Brain microvascular endothelial cell (primary cell): ENCODE results near the gene RBM27.

Experiments used
- DNase-seq: peaks from one replicate; pipeline ENCODE4 v3.0.0-alpha.2; 2020
- H3K27ac ChIP-seq: fragments of 250-450 bp; sonication (Bioruptor Pico); 2 replicates; pipeline ENCODE4 v1.5.1; 2020; ENCODE audit warnings: mild to moderate bottlenecking, moderate library complexity
- H3K27me3 ChIP-seq: fragments of 250-450 bp; sonication (Bioruptor Pico); replicated peaks from 2 replicates; pipeline ENCODE4 v1.5.1; 2020; ENCODE audit warnings: mild to moderate bottlenecking
- H3K36me3 ChIP-seq: fragments of 250-450 bp; sonication (Bioruptor Pico); replicated peaks from 2 replicates; pipeline ENCODE4 v1.5.1; 2020; ENCODE audit warnings: mild to moderate bottlenecking
- H3K4me3 ChIP-seq: 2 replicates; pipeline ENCODE4 v1.5.1; 2011; ENCODE audit warnings: low read depth, mild to moderate bottlenecking, control low read depth, low read length, moderate library complexity
- CTCF ChIP-seq: IDR thresholded peaks from 2 replicates; pipeline ENCODE4 v1.5.1; 2011; ENCODE audit warnings: low read depth, mild to moderate bottlenecking, moderate library complexity, low read length, control low read depth, inconsistent platforms; ENCODE audit errors: missing control alignments
- in situ Hi-C: cut with HindIII; loops from 2 replicates; pipeline ENCODE4 v1.10.0; 2017; ENCODE audit warnings: low sequenced_read_pairs, low pct_ligation_motif_present

The RBM27 gene, protein sequence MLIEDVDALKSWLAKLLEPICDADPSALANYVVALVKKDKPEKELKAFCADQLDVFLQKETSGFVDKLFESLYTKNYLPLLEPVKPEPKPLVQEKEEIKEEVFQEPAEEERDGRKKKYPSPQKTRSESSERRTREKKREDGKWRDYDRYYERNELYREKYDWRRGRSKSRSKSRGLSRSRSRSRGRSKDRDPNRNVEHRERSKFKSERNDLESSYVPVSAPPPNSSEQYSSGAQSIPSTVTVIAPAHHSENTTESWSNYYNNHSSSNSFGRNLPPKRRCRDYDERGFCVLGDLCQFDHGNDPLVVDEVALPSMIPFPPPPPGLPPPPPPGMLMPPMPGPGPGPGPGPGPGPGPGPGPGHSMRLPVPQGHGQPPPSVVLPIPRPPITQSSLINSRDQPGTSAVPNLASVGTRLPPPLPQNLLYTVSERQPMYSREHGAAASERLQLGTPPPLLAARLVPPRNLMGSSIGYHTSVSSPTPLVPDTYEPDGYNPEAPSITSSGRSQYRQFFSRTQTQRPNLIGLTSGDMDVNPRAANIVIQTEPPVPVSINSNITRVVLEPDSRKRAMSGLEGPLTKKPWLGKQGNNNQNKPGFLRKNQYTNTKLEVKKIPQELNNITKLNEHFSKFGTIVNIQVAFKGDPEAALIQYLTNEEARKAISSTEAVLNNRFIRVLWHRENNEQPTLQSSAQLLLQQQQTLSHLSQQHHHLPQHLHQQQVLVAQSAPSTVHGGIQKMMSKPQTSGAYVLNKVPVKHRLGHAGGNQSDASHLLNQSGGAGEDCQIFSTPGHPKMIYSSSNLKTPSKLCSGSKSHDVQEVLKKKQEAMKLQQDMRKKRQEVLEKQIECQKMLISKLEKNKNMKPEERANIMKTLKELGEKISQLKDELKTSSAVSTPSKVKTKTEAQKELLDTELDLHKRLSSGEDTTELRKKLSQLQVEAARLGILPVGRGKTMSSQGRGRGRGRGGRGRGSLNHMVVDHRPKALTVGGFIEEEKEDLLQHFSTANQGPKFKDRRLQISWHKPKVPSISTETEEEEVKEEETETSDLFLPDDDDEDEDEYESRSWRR

GRCh38 chr5:146203011-146203871 is at the start of gene RBM27:
Gene RBM27 (plus strand): TSS chr5:146203605. CDS start chr5:146203766, 161 bp downstream.
- no peak for TF ChIP-seq CTCF
- peak within 1 kb of the TSS; percentile 78 for H3K27ac ChIP-seq
- no peaks in the 10 kb centered on the region for H3K36me3 ChIP-seq
- DNase-seq = peak; percentile 96
- in situ Hi-C loops = no loop called here
- peak within 1 kb of the TSS; percentile 88 for H3K4me3 ChIP-seq
- no peaks in the 10 kb centered on the region for H3K27me3 ChIP-seq

GRCh38 chr5:146158255-146158654 is 45.1 kb upstream of the RBM27 start:
- Histone ChIP-seq H3K27me3 (no peaks in the 10 kb centered on the region), H3K27ac (no peak overlapping the region), H3K4me3 (no peak overlapping the region), H3K36me3 (peaks cover 72% of the 10 kb centered on the region)
- TF ChIP-seq CTCF = no peak
- DNase-seq = no peak
- in situ Hi-C loops = no loop called here

DNA sequence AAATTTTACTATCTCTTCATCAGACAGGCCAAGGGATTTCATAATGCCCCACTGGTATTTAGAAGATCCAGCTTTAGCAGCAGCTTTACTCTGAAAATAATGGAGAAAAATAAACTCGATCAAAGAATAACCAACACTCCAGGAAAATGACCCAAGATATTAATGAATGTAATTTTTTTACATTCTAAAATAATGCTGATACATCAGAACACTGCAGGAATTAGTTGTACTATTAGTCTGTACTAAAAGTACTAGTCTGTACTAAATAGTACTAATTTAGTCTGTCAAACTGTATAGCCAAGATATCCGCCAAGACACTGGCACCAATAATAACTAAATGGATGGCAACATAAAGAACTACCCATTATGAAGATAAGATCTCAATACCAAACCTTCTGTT is 39.0 kb upstream of the RBM27 start:
- no peak overlapping the region for H3K4me3 ChIP-seq
- peaks cover 54% of the 10 kb centered on the region for H3K36me3 ChIP-seq
- no peak overlapping the region for H3K27ac ChIP-seq
- no peak for TF ChIP-seq CTCF
- in situ Hi-C loops = no loop called here
- DNase-seq = no peak
- no peaks in the 10 kb centered on the region for H3K27me3 ChIP-seq

DNA sequence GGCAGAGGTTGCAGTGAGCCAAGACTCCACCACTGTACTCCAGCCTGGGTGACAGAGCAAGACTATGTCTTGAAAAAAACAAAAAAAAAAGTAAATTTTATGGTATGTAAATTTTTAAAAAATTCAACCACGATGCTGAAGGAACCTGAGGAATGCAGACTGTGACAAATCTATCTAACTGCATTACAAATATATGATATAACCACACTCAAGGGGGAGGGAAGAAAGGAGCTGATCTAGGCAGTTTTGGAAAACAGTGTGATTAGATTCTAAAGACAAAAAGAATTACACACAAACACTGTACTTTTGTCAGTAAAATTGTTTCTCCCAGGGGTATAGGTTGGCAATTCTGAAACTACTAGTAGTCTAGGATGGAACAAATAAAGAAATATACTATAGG is 37.9 kb upstream of the RBM27 start:
- no peak overlapping the region for H3K4me3 ChIP-seq
- H3K36me3 ChIP-seq = peaks cover 54% of the 10 kb centered on the region
- no peaks in the 10 kb centered on the region for H3K27me3 ChIP-seq
- in situ Hi-C loops = no loop called here
- H3K27ac ChIP-seq = no peak overlapping the region
- TF ChIP-seq CTCF = no peak
- no peak for DNase-seq

DNA sequence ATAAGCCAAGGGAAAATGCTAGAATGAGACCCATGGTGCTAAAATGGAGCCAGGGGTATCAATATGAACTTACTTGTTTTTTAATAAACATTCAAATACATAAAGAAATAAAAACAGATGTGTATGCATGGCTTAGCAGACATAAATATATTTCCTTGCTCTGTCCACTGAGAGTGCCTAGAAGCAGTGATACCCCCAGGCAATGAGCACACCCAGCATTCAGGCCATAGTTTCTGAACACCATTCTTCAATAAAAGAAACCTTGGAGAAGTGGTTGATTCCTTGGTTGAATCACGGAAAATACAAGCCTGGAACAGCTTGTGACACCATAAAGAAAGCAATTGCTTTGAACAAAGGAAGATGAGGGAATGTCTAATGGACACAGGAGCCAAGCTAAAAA is 37.5 kb upstream of the RBM27 start:
- no peak overlapping the region for H3K27ac ChIP-seq
- no peaks in the 10 kb centered on the region for H3K27me3 ChIP-seq
- no peak for TF ChIP-seq CTCF
- H3K4me3 ChIP-seq = no peak overlapping the region
- in situ Hi-C loops = no loop called here
- DNase-seq = no peak
- H3K36me3 ChIP-seq = peaks cover 55% of the 10 kb centered on the region
